Fibroblast of the aortic adventitia (primary cell): ENCODE data around the gene NTN3. TPM values are rescaled to one million over a fixed set of nuclear protein-coding genes. Genes with fewer than 3 reads are reported as not detected.

Experiments used
- DNase-seq: peaks from one replicate; pipeline ENCODE4 v3.0.0-alpha.2; 2010; ENCODE audit warnings: low read depth
- H3K4me3 ChIP-seq: 2 replicates; pipeline ENCODE4 v1.5.1; 2011; ENCODE audit warnings: low read depth, mild to moderate bottlenecking, control low read depth, low read length, moderate library complexity
- total RNA-seq: library from RNA; depleted of rRNA; stranded (reverse); fragments of >200 nt; gene quantifications from 2 replicates; pipeline ENCODE4 v1.2.3, GENCODE V29; 2012; ENCODE audit warnings: low replicate concordance
- TF ChIP-seq, protein P1 (sequence below): IDR thresholded peaks from 2 replicates; pipeline ENCODE4 v1.5.1; 2011; ENCODE audit warnings: mild to moderate bottlenecking, low read length, control low read depth, inconsistent platforms; ENCODE audit not compliant: insufficient read depth

NTN3 gene
- total RNA-seq, 1 donor, result 0.45 TPM

- H3K4me3 ChIP-seq, result no peak overlapping the region
- DNase-seq, result no peak
- TF ChIP-seq, protein P1, sequence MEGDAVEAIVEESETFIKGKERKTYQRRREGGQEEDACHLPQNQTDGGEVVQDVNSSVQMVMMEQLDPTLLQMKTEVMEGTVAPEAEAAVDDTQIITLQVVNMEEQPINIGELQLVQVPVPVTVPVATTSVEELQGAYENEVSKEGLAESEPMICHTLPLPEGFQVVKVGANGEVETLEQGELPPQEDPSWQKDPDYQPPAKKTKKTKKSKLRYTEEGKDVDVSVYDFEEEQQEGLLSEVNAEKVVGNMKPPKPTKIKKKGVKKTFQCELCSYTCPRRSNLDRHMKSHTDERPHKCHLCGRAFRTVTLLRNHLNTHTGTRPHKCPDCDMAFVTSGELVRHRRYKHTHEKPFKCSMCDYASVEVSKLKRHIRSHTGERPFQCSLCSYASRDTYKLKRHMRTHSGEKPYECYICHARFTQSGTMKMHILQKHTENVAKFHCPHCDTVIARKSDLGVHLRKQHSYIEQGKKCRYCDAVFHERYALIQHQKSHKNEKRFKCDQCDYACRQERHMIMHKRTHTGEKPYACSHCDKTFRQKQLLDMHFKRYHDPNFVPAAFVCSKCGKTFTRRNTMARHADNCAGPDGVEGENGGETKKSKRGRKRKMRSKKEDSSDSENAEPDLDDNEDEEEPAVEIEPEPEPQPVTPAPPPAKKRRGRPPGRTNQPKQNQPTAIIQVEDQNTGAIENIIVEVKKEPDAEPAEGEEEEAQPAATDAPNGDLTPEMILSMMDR, result no peak
Observed at GRCh38 chr16:2443555-2443954, 27.5 kb upstream of the NTN3 start.

DNA sequence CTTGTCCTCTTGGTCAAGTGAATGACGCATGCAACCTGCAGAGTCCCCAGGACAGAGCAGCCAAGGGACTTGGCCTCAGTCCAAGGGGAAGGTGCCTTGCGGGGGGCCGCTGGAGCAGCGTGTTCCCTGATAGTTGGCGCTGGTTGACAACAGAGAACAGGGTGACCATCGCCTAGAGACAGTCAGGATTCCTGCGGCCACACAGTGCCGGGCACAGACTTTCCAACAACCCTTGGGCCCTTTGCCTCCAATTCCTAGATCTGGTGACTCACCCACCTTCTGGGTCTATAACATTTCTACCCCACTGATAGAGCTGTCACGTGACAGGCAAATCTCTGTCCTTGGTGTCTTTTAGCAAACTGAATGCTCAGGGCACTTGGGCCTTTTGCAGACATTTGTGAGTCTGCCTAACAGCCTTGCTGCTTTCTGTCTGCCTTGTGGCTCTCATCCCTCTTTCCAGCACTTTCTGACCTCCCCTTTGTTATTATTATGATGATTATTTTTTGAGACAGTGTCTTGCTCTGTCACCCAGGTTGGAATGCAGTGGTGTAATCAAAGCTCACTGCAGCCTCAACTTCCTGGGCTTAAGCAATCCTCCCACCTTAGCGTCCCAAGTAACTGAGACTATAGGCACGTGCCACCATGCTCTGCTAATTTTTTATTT lies 23.0 kb upstream of the NTN3 start:
- TF ChIP-seq, protein P1, result no peak
- DNase-seq, result no peak
- no peak overlapping the region for H3K4me3 ChIP-seq

DNA sequence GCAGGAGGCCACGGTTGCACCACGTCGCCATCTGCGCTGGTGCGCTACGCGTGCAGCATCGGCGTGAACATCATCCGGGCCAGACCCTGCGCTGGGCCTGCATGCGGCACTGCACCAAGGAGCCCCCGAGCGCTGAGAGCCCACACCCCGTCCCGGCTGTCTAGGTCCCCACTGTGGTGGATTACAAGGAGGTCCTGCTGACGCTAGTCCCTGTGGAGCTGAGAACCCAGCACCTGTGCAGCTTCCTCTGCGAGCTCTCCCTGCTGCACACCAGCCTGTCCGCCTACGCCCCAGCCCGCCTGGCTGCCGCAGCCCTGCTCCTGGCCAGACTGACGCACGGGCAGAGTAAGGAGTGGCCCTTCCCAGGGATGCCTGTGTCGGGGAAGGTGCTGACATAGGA lies 22.0 kb upstream of the NTN3 start:
- H3K4me3 ChIP-seq, result no peak overlapping the region
- TF ChIP-seq, protein P1, result no peak
- no peak for DNase-seq

DNA sequence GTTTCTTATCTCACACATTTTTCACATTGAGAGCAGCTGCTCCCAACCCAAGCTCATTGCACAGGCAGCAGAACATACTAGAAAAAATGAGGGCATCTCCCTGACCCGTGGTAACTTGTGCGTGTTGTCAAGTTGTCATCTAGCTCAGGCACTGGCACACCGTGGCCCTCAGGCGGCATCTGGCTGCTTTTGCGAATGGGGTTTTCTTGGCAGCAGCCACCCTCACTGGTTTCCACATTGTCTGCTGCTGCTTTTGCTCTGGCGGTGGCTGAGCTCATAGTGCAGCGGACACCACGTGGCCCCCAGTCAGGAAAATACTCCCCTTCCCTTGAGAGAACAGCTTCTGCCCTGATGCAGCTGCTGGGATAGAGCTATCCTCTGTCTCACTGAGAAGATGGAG lies 20.6 kb upstream of the NTN3 start:
- DNase-seq, result no peak
- TF ChIP-seq, protein P1, result no peak
- no peak overlapping the region for H3K4me3 ChIP-seq

GRCh38 chr16:2450975-2451381 lies 20.1 kb upstream of the NTN3 start:
- no peak for DNase-seq
- no peak overlapping the region for H3K4me3 ChIP-seq
- TF ChIP-seq, protein P1, result no peak

DNA sequence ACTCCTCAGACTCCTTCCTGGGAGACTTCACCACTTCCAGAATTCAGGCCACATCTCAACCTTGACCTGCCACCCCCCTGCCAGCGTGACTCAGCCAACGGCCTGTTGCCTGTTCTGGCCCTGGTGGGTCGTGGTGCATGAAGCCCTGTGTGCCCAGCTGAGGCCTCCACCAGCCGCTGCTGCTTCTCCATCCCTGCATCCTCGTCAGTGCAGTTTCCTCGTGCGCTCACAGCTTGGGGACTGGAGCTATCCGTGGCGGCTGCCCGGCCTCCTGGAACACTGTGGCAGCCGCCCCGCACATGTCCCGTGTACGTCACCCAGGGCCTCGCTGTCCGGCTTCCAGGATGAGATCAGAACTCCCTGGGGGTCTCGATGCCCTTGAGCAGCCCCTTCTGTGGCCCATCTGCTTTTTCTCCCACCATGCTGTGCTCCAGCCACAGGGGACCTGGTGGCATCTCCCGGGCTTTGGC lies 19.2 kb upstream of the NTN3 start:
- no peak for DNase-seq
- TF ChIP-seq, protein P1, result no peak
- no peak overlapping the region for H3K4me3 ChIP-seq

- no peak overlapping the region for H3K4me3 ChIP-seq
- TF ChIP-seq, protein P1, result no peak
- no peak for DNase-seq
Observed at GRCh38 chr16:2452650-2453049, 18.4 kb upstream of the NTN3 start.
